GM23248 (cell line): Measurements from ENCODE around the gene ELSPBP1.

Experiments
- EZH2 ChIP-seq: fragments of 200-600 bp; sonication (generic); IDR thresholded peaks from 2 replicates; pipeline ENCODE4 v1.6.1; 2018; ENCODE audit warnings: antibody characterized with exemption, mild to moderate bottlenecking; ENCODE audit not compliant: insufficient read depth, poor library complexity, severe bottlenecking
- EZH2phosphoT487 ChIP-seq: fragments of 200-600 bp; sonication (generic); IDR thresholded peaks from 2 replicates; pipeline ENCODE4 v1.6.1; 2018; ENCODE audit warnings: antibody characterized with exemption, moderate library complexity, mild to moderate bottlenecking, low read depth; ENCODE audit not compliant: insufficient read depth

DNA sequence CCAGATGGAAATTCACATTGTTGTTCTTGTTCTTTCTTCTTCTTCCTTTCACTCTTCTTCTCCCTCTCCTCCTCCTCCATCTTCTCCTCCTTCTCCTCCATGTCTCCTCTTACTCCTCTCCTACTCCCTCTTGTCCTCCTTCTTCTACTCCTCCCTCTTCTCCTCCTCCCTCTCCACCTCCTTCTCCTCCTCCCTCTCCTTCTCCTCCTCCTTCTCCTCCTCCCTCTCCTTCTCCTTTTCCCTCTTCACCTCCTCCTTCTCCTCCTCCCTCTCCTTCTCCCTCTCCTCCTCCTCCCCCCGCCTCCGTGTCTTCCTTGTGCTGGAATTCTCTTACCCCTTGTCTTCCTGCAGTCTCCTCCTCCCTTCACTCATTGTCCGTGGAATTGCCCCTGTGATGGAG is 31.0 kb downstream of the ELSPBP1 start:
- TF ChIP-seq EZH2, result no peak
- no peak for TF ChIP-seq EZH2phosphoT487
